ENCODE measurements around the gene MRPL24. TPM values are rescaled to one million over a fixed set of nuclear protein-coding genes. Genes with fewer than 3 reads are reported as not detected.

The MRPL24 gene
- total and polyA plus RNA-seq, 2 of the 4 experiments (the other 2 are of a cell fraction): 68.8 to 99.5 TPM

Other genes starting within 250 kb of the MRPL24 start
- 2.9 and 3.6 TPM in 2 replicates for gene MEF2D, start 240.3 kb downstream of the MRPL24 start, total RNA-seq (2012; rRNA removed)
- 20.0 and 25.0 TPM in 2 replicates for gene MEF2D, start 240.3 kb downstream of the MRPL24 start, polyA plus RNA-seq (2012; rRNA removed)
- gene IQGAP3, start 168.5 kb downstream of the MRPL24 start, total RNA-seq (2012; rRNA removed): 13.6 TPM in 2 replicates
- gene IQGAP3, start 168.5 kb downstream of the MRPL24 start, polyA plus RNA-seq (2012; rRNA removed): 12.5 and 14.9 TPM in 2 replicates
- gene TTC24, start 161.4 kb downstream of the MRPL24 start, total RNA-seq (2012; rRNA removed): not detected in 2 replicates
- gene TTC24, start 161.4 kb downstream of the MRPL24 start, polyA plus RNA-seq (2012; rRNA removed): not detected in 2 replicates
- 70.3 and 74.2 TPM in 2 replicates for gene NAXE, start 149.3 kb downstream of the MRPL24 start, total RNA-seq (2012; rRNA removed)
- gene NAXE, start 149.3 kb downstream of the MRPL24 start, polyA plus RNA-seq (2012; rRNA removed): 60.6 and 61.0 TPM in 2 replicates
- gene GPATCH4, start 139.6 kb downstream of the MRPL24 start, total RNA-seq (2012; rRNA removed): 30.8 and 41.8 TPM in 2 replicates
- 26.6 and 32.6 TPM in 2 replicates for gene GPATCH4, start 139.6 kb downstream of the MRPL24 start, polyA plus RNA-seq (2012; rRNA removed)
- not detected in 2 replicates for gene HAPLN2, start 121.7 kb downstream of the MRPL24 start, total RNA-seq (2012; rRNA removed)
- not detected in 2 replicates for gene HAPLN2, start 121.7 kb downstream of the MRPL24 start, polyA plus RNA-seq (2012; rRNA removed)
- not detected in 2 replicates for gene BCAN, start 99.0 kb downstream of the MRPL24 start, total RNA-seq (2012; rRNA removed)
- 0.07 TPM in 1 of 2 replicates, not detected in the other for gene BCAN, start 99.0 kb downstream of the MRPL24 start, polyA plus RNA-seq (2012; rRNA removed)
- 40.1 and 46.1 TPM in 2 replicates for gene NES, start 63.7 kb downstream of the MRPL24 start, total RNA-seq (2012; rRNA removed)
- gene NES, start 63.7 kb downstream of the MRPL24 start, polyA plus RNA-seq (2012; rRNA removed): 25.3 and 26.7 TPM in 2 replicates
- 6.1 and 6.3 TPM in 2 replicates for gene CRABP2, start 35.5 kb downstream of the MRPL24 start, total RNA-seq (2012; rRNA removed)
- gene CRABP2, start 35.5 kb downstream of the MRPL24 start, polyA plus RNA-seq (2012; rRNA removed): 12.2 and 15.7 TPM in 2 replicates
- 2.3 and 3.1 TPM in 2 replicates for gene METTL25B, start 12.6 kb downstream of the MRPL24 start, total RNA-seq (2012; rRNA removed)
- gene METTL25B, start 12.6 kb downstream of the MRPL24 start, polyA plus RNA-seq (2012; rRNA removed): 9.6 and 10.1 TPM in 2 replicates
- gene ISG20L2, start 12.3 kb downstream of the MRPL24 start, total RNA-seq (2012; rRNA removed): 13.6 and 17.0 TPM in 2 replicates
- 27.2 and 27.3 TPM in 2 replicates for gene ISG20L2, start 12.3 kb downstream of the MRPL24 start, polyA plus RNA-seq (2012; rRNA removed)
- 94.6 and 145 TPM in 2 replicates for gene HDGF, start 10.6 kb upstream of the MRPL24 start, total RNA-seq (2012; rRNA removed)
- gene HDGF, start 10.6 kb upstream of the MRPL24 start, polyA plus RNA-seq (2012; rRNA removed): 102 and 123 TPM in 2 replicates
- 10.6 and 14.7 TPM in 2 replicates for gene PRCC, start 26.4 kb upstream of the MRPL24 start, total RNA-seq (2012; rRNA removed)
- gene PRCC, start 26.4 kb upstream of the MRPL24 start, polyA plus RNA-seq (2012; rRNA removed): 52.4 and 59.6 TPM in 2 replicates
- gene SH2D2A, start 75.8 kb upstream of the MRPL24 start, total RNA-seq (2012; rRNA removed): 0.28 TPM in 1 of 2 replicates, not detected in the other
- 0.23 TPM in 1 of 2 replicates, not detected in the other for gene SH2D2A, start 75.8 kb upstream of the MRPL24 start, polyA plus RNA-seq (2012; rRNA removed)
- gene INSRR, start 118.0 kb upstream of the MRPL24 start, total RNA-seq (2012; rRNA removed): not detected in 2 replicates
- gene INSRR, start 118.0 kb upstream of the MRPL24 start, polyA plus RNA-seq (2012; rRNA removed): not detected in 2 replicates
- not detected in 2 replicates for gene NTRK1, start 119.8 kb upstream of the MRPL24 start, total RNA-seq (2012; rRNA removed)
- 0.03 TPM in 1 of 2 replicates, not detected in the other for gene NTRK1, start 119.8 kb upstream of the MRPL24 start, polyA plus RNA-seq (2012; rRNA removed)
- 2.0 and 2.8 TPM in 2 replicates for gene PEAR1, start 152.6 kb upstream of the MRPL24 start, total RNA-seq (2012; rRNA removed)
- 44.4 and 52.1 TPM in 2 replicates for gene PEAR1, start 152.6 kb upstream of the MRPL24 start, polyA plus RNA-seq (2012; rRNA removed)
- gene LRRC71, start 179.5 kb upstream of the MRPL24 start, total RNA-seq (2012; rRNA removed): not detected in 2 replicates
- 0.47 and 0.50 TPM in 2 replicates for gene LRRC71, start 179.5 kb upstream of the MRPL24 start, polyA plus RNA-seq (2012; rRNA removed)

All from IMR-90 (cell line).